Measurements from ENCODE around the gene FAM174C. TPM values are rescaled to one million over a fixed set of nuclear protein-coding genes. Genes with fewer than 3 reads are reported as not detected.

The FAM174C gene
- total RNA-seq, 1 experiment from 2014 or later, result 77.1 TPM

GRCh38 chr19:1226522-1227303, 48.6 kb upstream of the FAM174C start:
- H3K4me3 ChIP-seq (replicated peaks in 1 of 2; ENCODE audit: low read depth in 1 of 2, low read length in 2 of 2), result no peak overlapping the region
- no peak overlapping the region for H2AFZ ChIP-seq (ENCODE audit: low read depth, low read length, poor library complexity, severe bottlenecking)
- intact Hi-C loops (cut with micrococcal nuclease), result no loop called here
- peaks cover 15 to 27% of the 10 kb centered on the region in 2 experiments for H3K4me1 ChIP-seq (ENCODE audit: control insufficient read depth in 1 of 2, insufficient read depth in 2 of 2, low read length in 2 of 2)
- ChIA-PET RAD21 (ENCODE audit: low non-redundant PET in 1 of 2, low total read pairs in 2 of 2, uncharacterized antibody in 2 of 2, unreplicated experiment in 2 of 2) (no interaction called here), POLR2A (no interaction called here), CTCF (interaction anchor here (0.9 kb wide), 1 partner anchor 14 kb away, joined by 3 read pairs; no protein-coding TSS in a partner anchor)
- H3K36me3 ChIP-seq (ENCODE audit: control insufficient read depth in 1 of 2, insufficient read depth in 2 of 2, low read length in 2 of 2), result peaks cover 0 to 5% of the 10 kb centered on the region in 2 experiments; a peak in 2 of 4 replicates
- no TSS peak for BruUV-seq (replicated peaks)
- H3K4me2 ChIP-seq (ENCODE audit: low read length), result peak overlapping the region; percentile 66; the same call in 1 of the 2 replicates
- DNase-seq (ENCODE audit: low read depth, low spot score) (no peak), ATAC-seq (peak; percentile 8)
- no peaks in the 10 kb centered on the region for H3K9me2 ChIP-seq (ENCODE audit: insufficient read depth)
- no peaks in the 10 kb centered on the region for H3K79me2 ChIP-seq (ENCODE audit: insufficient read depth, low read length)
- H3K9ac ChIP-seq (ENCODE audit: low read length), result peak overlapping the region; percentile 47
- no peaks in the 10 kb centered on the region for H3K27me3 ChIP-seq (ENCODE audit: insufficient read depth, low read length)
- H4K20me1 ChIP-seq (ENCODE audit: insufficient read depth), result no peaks in the 10 kb centered on the region
- no peak for TF ChIP-seq JUND (IDR thresholded peaks at IDR 0.05)
- no peak for TF ChIP-seq ELF1 (IDR thresholded peaks at IDR 0.05; ENCODE audit: borderline replicate concordance, low read depth)
- no peak for TF ChIP-seq ZBTB33 (IDR thresholded peaks at IDR 0.05; ENCODE audit: extremely low read depth, insufficient replicate concordance, low read length)
- TF ChIP-seq ZFX (IDR thresholded peaks at IDR 0.05), result peak; percentile 17; the same call in 1 of the 2 replicates
- no peak for TF ChIP-seq SRF (IDR thresholded peaks at IDR 0.05; ENCODE audit: low read depth)
- no peaks in the 10 kb centered on the region for H3K9me3 ChIP-seq (ENCODE audit: control insufficient read depth in 1 of 2, insufficient read depth in 1 of 2, low read depth in 1 of 2, low read length in 2 of 2)
- peak overlapping the region; percentile 92 for H3K27ac ChIP-seq (ENCODE audit: low read depth, low read length)
